Measurements from ENCODE around the gene ZNF366.

The ZNF366 gene

GRCh38 chr5:72519111-72519510 lies 11.9 kb upstream of the ZNF366 start:
- no peak for TF ChIP-seq CTCF (IDR thresholded peaks at IDR 0.05; ENCODE audit: low read depth, low read length, missing control alignments)
- H3K4me3 ChIP-seq (ENCODE audit: low read depth, low read length) = no peak overlapping the region
- no peak for DNase-seq (ENCODE audit: low read depth)

GRCh38 chr5:72518001-72518683 lies 10.9 kb upstream of the ZNF366 start:
- DNase-seq (ENCODE audit: low read depth) = no peak
- no peak overlapping the region for H3K4me3 ChIP-seq (ENCODE audit: low read depth, low read length)
- TF ChIP-seq CTCF (IDR thresholded peaks at IDR 0.05; ENCODE audit: low read depth, low read length, missing control alignments) = no peak

GRCh38 chr5:72516916-72517315 lies 9.7 kb upstream of the ZNF366 start:
- TF ChIP-seq CTCF (IDR thresholded peaks at IDR 0.05; ENCODE audit: low read depth, low read length, missing control alignments) = no peak
- no peak overlapping the region for H3K4me3 ChIP-seq (ENCODE audit: low read depth, low read length)
- DNase-seq (ENCODE audit: low read depth) = no peak

GRCh38 chr5:72515211-72515610 lies 8.0 kb upstream of the ZNF366 start:
- TF ChIP-seq CTCF (IDR thresholded peaks at IDR 0.05; ENCODE audit: low read depth, low read length, missing control alignments) = no peak
- DNase-seq (ENCODE audit: low read depth) = no peak
- H3K4me3 ChIP-seq (ENCODE audit: low read depth, low read length) = no peak overlapping the region

GRCh38 chr5:72512593-72512860 lies 5.3 kb upstream of the ZNF366 start:
- TF ChIP-seq CTCF (IDR thresholded peaks at IDR 0.05; ENCODE audit: low read depth, low read length, missing control alignments) = no peak
- no peak for DNase-seq (ENCODE audit: low read depth)
- H3K4me3 ChIP-seq (ENCODE audit: low read depth, low read length) = no peak overlapping the region

GRCh38 chr5:72511774-72512592 lies 4.8 kb upstream of the ZNF366 start:
- DNase-seq (ENCODE audit: low read depth) = no peak
- H3K4me3 ChIP-seq (ENCODE audit: low read depth, low read length) = no peak overlapping the region
- no peak for TF ChIP-seq CTCF (IDR thresholded peaks at IDR 0.05; ENCODE audit: low read depth, low read length, missing control alignments)

- no peak for TF ChIP-seq CTCF (IDR thresholded peaks at IDR 0.05; ENCODE audit: low read depth, low read length, missing control alignments)
- DNase-seq (ENCODE audit: low read depth) = no peak
These were observed 4.2 kb upstream of the ZNF366 start for GRCh38 chr5:72511366-72511765.

More at GRCh38 chr5:72511366-72511765, 4.2 kb upstream of the ZNF366 start:
- no peak overlapping the region for H3K4me3 ChIP-seq (ENCODE audit: low read depth, low read length)
